Loucy (cell line): Measurements from ENCODE around the gene CXCL14.

ENCODE experiments used
- EZH2phosphoT487 ChIP-seq: fragments of 200-600 bp; IDR thresholded peaks from 2 replicates; pipeline ENCODE4 v1.6.1; 2018; ENCODE audit warnings: antibody characterized with exemption, mild to moderate bottlenecking, moderate library complexity, borderline replicate concordance
- TF ChIP-seq, protein P1 (sequence below): fragments of 200-600 bp; sonication (generic); conservative IDR thresholded peaks from 2 replicates; pipeline ENCODE4 v1.5.1; 2014; ENCODE audit warnings: mild to moderate bottlenecking, antibody characterized with exemption, low read length

DNA sequence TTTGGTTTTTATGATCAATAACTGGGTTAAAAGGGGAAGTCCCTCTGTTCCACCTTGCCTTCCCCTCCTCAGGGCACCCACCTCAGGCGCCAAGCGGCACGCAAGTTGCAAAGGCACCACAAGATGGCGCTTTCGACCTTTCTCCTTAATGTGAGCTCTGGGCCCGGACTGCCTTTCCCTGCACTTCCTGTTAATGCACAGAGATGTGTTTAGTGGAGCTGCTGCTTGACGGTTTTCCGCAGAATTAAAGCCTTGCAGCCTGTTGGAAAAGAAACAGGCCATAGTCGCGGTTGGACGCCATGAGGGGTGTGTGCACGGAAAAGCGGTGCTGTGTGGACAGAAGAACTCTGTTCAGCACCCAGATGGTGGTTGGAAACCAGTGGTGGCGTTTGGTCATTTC lies 17.9 kb downstream of the CXCL14 start:
- TF ChIP-seq, protein P1, sequence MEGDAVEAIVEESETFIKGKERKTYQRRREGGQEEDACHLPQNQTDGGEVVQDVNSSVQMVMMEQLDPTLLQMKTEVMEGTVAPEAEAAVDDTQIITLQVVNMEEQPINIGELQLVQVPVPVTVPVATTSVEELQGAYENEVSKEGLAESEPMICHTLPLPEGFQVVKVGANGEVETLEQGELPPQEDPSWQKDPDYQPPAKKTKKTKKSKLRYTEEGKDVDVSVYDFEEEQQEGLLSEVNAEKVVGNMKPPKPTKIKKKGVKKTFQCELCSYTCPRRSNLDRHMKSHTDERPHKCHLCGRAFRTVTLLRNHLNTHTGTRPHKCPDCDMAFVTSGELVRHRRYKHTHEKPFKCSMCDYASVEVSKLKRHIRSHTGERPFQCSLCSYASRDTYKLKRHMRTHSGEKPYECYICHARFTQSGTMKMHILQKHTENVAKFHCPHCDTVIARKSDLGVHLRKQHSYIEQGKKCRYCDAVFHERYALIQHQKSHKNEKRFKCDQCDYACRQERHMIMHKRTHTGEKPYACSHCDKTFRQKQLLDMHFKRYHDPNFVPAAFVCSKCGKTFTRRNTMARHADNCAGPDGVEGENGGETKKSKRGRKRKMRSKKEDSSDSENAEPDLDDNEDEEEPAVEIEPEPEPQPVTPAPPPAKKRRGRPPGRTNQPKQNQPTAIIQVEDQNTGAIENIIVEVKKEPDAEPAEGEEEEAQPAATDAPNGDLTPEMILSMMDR: peak; percentile 82
- TF ChIP-seq EZH2phosphoT487: no peak
